Measurements from ENCODE around the gene SLC13A5.
"Not testable (repeated sequence)": the region's sequence is repeated elsewhere in the genome, so short reads cannot be mapped to it uniquely, and the experiment has no call there.

Gene SLC13A5

DNA sequence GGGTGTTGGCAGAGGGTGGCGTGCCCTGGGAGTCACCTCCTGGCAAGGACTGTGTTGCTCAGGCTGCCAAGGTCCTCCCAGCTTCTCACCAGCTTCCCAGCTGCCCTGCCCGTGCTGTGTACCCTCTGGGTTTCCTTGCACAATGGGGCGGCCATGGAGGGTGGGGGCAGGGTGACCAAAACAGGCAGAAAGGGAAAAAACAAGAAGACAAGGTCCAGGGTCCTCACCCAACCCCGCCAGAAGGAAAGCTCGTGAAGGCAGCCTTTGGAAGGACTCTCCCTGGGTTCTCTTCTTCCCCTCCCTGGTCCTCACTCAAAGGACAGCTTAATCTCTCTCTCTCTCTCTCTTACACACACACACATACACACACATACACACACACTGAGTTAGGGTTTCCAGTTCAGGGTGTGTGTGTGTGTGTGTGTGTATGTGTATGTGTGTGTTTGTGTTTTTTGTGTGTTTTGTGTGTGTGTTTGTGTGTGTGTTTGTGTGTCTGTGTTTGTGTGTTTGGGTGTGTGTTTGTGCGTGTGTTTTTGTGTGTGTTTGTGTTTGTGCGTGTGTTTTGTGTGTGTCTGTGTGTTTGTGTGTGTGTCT, 2.0 kb downstream of the SLC13A5 start:
- DNase-seq (ENCODE audit: low read depth): no peak

- no peak for DNase-seq (ENCODE audit: low read depth)
Measured at GRCh38 chr17:6710317-6710716, 2.9 kb downstream of the SLC13A5 start.

DNA sequence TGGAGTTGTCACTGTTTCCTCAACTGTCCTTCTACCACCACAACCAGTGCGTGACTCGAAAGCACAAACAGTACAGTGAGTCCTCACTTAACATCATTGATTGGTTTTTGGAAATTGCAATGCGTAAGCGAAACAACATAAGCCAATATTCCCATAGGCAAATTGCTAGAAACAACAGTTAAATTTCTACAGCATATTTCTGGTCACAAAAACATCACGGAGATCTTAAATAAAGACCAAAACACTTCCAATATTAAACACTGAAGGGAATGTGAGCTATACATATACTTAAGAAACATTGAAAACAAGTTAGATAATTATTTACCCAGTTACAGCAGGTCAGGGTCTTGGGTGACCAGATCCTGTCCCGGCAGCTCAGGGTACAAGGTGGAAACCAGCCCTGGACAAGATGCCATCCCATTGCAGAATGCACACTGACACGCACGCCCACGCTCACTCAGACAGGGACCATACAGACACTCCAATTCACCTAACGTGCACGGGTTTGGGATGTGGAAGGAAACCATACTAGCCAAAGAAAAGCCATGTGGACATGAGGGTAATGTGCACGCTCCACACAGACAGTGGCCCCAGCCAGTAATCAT, 4.7 kb downstream of the SLC13A5 start:
- DNase-seq (ENCODE audit: low read depth): no peak

GRCh38 chr17:6706996-6707395, 6.2 kb downstream of the SLC13A5 start:
- no peak for DNase-seq (ENCODE audit: low read depth)

DNA sequence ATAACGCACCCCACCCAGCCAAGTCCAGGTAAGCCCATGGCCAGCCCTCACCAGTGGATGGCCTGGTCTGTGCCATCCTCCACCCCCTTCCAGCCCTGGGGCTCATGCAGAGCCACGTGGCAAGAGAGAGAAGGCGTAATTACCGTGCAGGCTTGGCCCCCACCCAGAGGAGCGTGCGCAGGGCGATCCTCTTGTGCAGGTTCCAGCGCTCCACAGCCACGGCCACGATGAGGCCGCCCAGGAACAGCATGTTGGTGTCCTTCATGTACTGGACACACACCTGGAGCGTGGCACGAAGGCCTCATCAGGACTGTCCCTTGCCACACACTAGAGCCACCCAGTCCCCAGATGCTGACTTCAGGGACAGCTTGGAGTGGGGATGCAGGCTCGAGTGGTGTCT, 6.7 kb downstream of the SLC13A5 start:
- DNase-seq (ENCODE audit: low read depth): no peak

DNA sequence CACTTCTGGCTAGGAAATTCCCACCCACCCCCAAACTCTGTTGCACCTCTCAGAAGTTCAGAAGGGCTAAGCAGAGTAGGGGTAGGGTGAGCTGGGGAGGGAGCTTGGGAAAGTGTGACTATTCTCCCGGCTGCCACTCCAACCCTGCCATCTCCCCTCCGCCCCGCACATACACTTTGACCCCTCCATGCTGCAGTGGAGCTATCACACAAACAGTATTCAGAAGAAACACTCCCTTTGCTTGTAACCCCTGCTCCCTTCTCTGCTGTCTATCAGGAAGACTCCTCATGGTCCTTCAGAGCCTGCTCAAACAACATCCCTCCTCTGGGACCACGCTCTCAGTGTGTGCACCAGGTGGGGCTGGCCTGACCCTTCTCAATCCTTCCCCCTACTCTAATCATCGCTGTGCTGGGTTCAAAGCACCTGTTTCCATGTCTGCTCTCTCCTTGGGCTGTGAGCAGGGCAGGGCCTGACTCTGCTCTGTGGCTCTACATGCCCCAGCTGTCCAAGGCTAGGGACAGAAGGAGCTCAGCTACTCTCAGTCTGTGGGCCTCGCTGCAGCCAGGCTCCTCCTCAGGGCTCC, 8.6 kb downstream of the SLC13A5 start:
- no peak for DNase-seq (ENCODE audit: low read depth)

DNA sequence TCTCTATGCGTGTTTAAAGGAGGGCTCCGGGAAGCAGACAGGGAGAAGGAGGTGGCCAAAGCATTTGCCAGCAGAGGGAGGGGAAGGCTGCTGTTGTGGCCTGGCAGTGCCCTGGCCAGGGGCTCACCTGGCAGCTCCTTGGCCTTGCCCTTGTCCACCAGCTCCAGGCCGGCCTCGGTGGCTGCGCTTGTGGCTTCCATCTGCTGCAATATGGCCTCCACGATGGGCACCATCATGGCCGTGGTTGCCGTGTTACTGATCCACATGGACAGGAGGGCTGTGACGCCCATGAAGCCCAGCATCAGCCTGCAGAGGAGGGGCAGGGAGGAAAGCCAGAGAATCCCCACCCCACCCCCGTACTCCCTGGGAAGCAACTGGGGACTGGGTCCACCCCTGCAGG, 9.4 kb downstream of the SLC13A5 start:
- DNase-seq (ENCODE audit: low read depth): no peak

DNA sequence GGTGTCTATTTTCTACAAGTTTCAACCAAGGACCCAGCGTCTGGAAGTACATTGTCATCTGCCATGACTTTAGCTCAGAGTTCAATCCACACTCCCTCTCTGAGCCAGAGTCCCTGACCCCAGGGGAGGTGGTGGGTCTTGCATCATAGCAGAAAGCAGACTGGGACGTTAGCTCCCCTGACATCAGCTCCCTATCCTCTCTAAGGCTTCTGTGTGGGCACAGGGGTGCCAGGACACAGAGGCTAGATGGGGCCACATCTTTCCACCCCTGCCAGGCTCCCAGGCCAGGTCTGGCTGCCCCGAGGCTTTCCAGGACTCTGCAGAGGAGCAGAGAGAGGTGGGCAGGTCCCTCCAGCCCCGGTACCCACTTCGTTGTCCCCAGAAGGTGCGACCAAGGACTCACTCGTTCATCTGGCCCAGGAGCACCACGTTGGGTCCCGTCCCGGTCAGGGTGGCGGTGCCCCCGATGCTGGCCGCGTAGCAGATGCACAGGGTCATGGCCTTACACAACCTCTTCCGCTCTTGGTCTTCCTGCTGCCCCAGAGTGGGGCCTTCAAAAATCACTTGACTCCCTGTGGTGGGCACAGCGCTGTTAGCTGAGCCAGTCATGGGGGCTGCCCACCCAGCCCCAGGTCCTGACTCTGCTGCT, 10.5 kb downstream of the SLC13A5 start:
- DNase-seq (ENCODE audit: low read depth): no peak

- no peak for DNase-seq (ENCODE audit: low read depth)
Measured at GRCh38 chr17:6701719-6702118, 11.4 kb downstream of the SLC13A5 start.

GRCh38 chr17:6700948-6701307, 12.2 kb downstream of the SLC13A5 start:
- DNase-seq (ENCODE audit: low read depth): no peak

- DNase-seq (ENCODE audit: low read depth): no peak
Measured at GRCh38 chr17:6699997-6700947, 12.9 kb downstream of the SLC13A5 start.

DNA sequence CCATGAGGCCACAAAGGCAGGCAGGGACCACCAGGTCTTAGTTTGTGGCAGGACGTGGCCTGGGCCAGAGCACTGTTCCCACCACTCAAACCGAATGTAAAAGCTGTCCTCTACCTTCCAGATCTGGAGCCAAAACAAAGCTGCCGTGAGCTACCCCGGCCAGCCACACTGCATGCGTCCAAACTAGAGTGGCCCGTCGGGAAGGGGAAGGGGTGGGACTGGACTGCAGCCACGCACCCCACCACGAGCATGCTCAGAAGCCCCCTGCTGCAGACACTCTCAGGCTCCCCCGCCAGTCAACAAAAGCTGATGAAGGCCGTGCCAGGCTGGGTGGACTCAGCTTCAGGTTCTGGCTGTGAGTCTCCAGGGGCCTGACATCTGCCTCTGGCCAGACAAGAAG, 15.2 kb downstream of the SLC13A5 start:
- DNase-seq (ENCODE audit: low read depth): no peak

GRCh38 chr17:6696906-6697305, 16.3 kb downstream of the SLC13A5 start:
- no peak for DNase-seq (ENCODE audit: low read depth)

GRCh38 chr17:6695565-6695964, 17.6 kb downstream of the SLC13A5 start:
- DNase-seq (ENCODE audit: low read depth): no peak

DNA sequence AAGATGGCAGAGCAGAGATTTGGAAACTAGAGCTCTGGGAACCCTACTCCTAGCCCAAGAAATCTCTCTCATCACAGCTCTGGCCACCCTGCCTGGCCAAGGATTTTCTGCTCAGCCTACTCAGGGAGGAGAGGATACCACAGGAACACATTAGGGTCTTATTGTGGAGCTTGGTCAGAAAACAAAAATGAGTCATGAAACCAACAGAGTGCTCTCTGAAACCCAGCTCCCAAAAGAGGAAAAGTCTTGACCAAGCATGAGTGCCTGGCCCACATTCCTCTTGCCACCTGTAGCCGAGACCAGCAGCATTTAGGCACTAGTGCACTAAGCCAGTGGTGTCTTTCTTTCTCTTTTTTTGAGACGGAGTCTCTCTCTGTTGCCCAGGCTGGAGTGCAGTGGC, 18.1 kb downstream of the SLC13A5 start:
- DNase-seq (ENCODE audit: low read depth): no peak

DNA sequence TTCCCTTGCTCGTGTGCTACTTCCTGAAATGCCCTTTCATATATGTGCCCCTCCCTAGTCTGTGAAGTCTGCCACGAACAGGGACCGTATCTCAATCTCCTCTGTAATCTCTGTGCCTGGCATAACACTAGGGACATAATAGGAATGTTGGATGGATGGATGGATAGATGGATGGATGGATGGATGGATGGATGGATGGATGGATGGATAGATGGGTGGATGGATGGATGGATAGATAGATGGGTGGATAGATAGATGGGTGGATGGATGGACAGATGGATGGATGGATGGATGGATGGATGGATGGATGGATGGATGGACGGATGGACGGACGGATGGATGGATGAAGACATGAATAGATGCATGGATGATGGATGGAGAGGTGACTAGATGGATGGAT, 21.2 kb downstream of the SLC13A5 start:
- DNase-seq (ENCODE audit: low read depth): not testable (repeated sequence)

DNA sequence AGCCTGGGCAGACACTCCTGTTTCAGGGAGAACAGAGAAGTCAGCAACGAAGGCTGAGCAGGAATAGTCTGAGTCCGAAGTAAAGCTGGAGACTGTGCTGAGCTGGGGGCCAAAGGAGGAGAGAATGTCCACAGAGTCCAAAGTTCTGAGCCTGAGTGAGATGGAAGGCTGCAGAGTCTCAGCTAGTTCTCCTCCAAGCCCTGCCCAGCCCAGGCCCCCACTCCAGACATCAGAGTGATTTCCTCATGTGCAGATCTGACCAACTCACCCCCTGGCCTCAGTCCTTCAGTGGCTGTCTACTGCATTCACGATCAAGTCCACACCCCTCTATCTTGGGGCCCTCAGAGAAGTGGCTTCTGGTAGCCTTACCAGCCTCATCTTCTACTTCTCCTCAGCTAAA, 21.6 kb downstream of the SLC13A5 start:
- no peak for DNase-seq (ENCODE audit: low read depth)

GRCh38 chr17:6690641-6691040, 22.5 kb downstream of the SLC13A5 start:
- no peak for DNase-seq (ENCODE audit: low read depth)

DNA sequence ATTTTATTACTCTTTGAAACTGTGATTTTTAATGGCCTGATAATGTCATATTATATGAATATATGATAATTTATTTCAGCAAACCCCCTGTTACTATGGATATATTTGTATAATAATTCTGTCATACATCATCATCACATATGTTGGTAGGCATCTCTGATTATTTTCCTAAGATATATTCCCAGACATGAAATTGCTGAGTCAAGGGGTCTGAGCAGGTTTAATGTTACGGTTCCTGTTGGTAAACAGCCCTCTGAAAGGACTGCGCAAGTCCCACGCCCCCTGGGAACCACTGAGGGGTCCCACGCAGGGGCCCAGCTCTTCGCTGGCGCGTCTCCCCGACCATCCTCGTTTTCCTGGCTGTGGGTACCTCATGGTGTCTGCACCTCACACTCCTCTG, 24.2 kb downstream of the SLC13A5 start:
- no peak for DNase-seq (ENCODE audit: low read depth)

GRCh38 chr17:6686026-6686425, 27.1 kb downstream of the SLC13A5 start:
- DNase-seq (ENCODE audit: low read depth): no peak

GRCh38 chr17:6684881-6685767, 28.0 kb downstream of the SLC13A5 start:
- DNase-seq (ENCODE audit: low read depth): no peak

DNA sequence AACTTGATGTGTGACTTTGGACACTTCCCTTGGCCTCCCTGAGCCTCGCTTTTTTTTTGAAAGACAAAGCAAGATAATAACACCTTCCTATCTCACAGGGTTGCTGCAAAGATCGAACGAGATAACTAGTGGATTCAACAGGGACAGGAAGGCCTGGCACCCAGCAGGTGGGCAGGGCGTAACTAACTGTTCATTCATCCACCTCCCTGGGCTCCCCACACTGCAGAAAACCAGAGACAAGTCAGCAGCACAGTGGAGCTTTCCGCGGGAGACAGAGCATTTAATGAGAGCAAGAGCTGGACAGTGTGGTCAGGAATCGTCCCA, 28.7 kb downstream of the SLC13A5 start:
- DNase-seq (ENCODE audit: low read depth): no peak

Measured in activated T-helper 9 cell treated with anti-CD3 and anti-CD28 coated beads, Interleukin-2, amount 50 U/mL, for 16 hours (primary cell).